ENCODE results near the gene FGD5.

The FGD5 gene

GRCh38 chr3:14824646-14825045 lies 5.9 kb downstream of the FGD5 start:
- DNase-seq (ENCODE audit: low read depth in 2 of 2) = no peak

GRCh38 chr3:14826069-14826468 lies 7.3 kb downstream of the FGD5 start:
- DNase-seq (ENCODE audit: low read depth in 2 of 2) = no peak

- DNase-seq (ENCODE audit: low read depth in 2 of 2) = no peak
Observed at GRCh38 chr3:14827776-14828175, 9.0 kb downstream of the FGD5 start.

GRCh38 chr3:14829811-14830210 lies 11.0 kb downstream of the FGD5 start:
- DNase-seq (ENCODE audit: low read depth in 2 of 2) = no peak

GRCh38 chr3:14831916-14832450 lies 13.2 kb downstream of the FGD5 start:
- no peak for DNase-seq (ENCODE audit: low read depth in 2 of 2)

GRCh38 chr3:14832975-14833722 lies 14.4 kb downstream of the FGD5 start:
- no peak for DNase-seq (ENCODE audit: low read depth in 2 of 2)

GRCh38 chr3:14834121-14834520 lies 15.4 kb downstream of the FGD5 start:
- DNase-seq (ENCODE audit: low read depth in 2 of 2) = no peak

- DNase-seq (ENCODE audit: low read depth in 2 of 2) = no peak
Observed at GRCh38 chr3:14834807-14835466, 16.2 kb downstream of the FGD5 start.

- DNase-seq (ENCODE audit: low read depth in 2 of 2) = no peak
Observed at GRCh38 chr3:14836049-14836468, 17.3 kb downstream of the FGD5 start.

GRCh38 chr3:14837186-14837877 lies 18.6 kb downstream of the FGD5 start:
- DNase-seq (ENCODE audit: low read depth in 2 of 2) = no peak

GRCh38 chr3:14837878-14838258 lies 19.1 kb downstream of the FGD5 start:
- no peak for DNase-seq (ENCODE audit: low read depth in 2 of 2)

GRCh38 chr3:14839236-14839635 lies 20.5 kb downstream of the FGD5 start:
- DNase-seq (ENCODE audit: low read depth in 2 of 2) = no peak

- DNase-seq (ENCODE audit: low read depth in 2 of 2) = no peak
Observed at GRCh38 chr3:14841836-14842235, 23.1 kb downstream of the FGD5 start.

GRCh38 chr3:14842277-14842676 lies 23.5 kb downstream of the FGD5 start:
- no peak for DNase-seq (ENCODE audit: low read depth in 2 of 2)

- DNase-seq (ENCODE audit: low read depth in 2 of 2) = no peak
Observed at GRCh38 chr3:14843321-14843720, 24.6 kb downstream of the FGD5 start.

- no peak for DNase-seq (ENCODE audit: low read depth in 2 of 2)
Observed at GRCh38 chr3:14844386-14845170, 25.8 kb downstream of the FGD5 start.

GRCh38 chr3:14845180-14845579 lies 26.4 kb downstream of the FGD5 start:
- DNase-seq (ENCODE audit: low read depth in 2 of 2) = no peak

GRCh38 chr3:14845826-14846225 lies 27.1 kb downstream of the FGD5 start:
- DNase-seq (ENCODE audit: low read depth in 2 of 2) = no peak

- no peak for DNase-seq (ENCODE audit: low read depth in 2 of 2)
Observed at GRCh38 chr3:14846226-14846880, 27.6 kb downstream of the FGD5 start.

GRCh38 chr3:14847613-14848541 lies 29.1 kb downstream of the FGD5 start:
- DNase-seq (ENCODE audit: low read depth in 2 of 2) = no peak
